WERI-Rb-1 (cell line): ENCODE data around the gene CNIH3.

Experiments
- DNase-seq: peaks from one replicate; pipeline ENCODE4 v3.0.0-alpha.2; 2020
- H3K27ac ChIP-seq: fragments of 250-450 bp; sonication (Bioruptor Pico); 2 replicates; pipeline ENCODE4 v1.5.1; 2020; ENCODE audit warnings: mild to moderate bottlenecking, moderate library complexity
- H3K27me3 ChIP-seq: fragments of 250-450 bp; sonication (Bioruptor Pico); 2 replicates; pipeline ENCODE4 v1.5.1; 2021; ENCODE audit warnings: mild to moderate bottlenecking, low read depth, moderate library complexity; ENCODE audit not compliant: insufficient read depth, severe bottlenecking
- H3K36me3 ChIP-seq: fragments of 250-450 bp; sonication (Bioruptor Pico); 2 replicates; pipeline ENCODE4 v1.5.1; 2020; ENCODE audit warnings: mild to moderate bottlenecking, moderate library complexity
- H3K4me3 ChIP-seq: 2 replicates; pipeline ENCODE4 v1.5.1; 2011; ENCODE audit warnings: low read depth, mild to moderate bottlenecking, control low read depth, low read length
- H3K9me3 ChIP-seq: fragments of 250-450 bp; sonication (Bioruptor Pico); 2 replicates; pipeline ENCODE4 v1.5.1; 2021; ENCODE audit warnings: mild to moderate bottlenecking, moderate library complexity; ENCODE audit not compliant: severe bottlenecking
- CTCF ChIP-seq: IDR thresholded peaks from 2 replicates; pipeline ENCODE4 v1.5.1; 2011; ENCODE audit warnings: low read depth, mild to moderate bottlenecking, control low read depth, inconsistent platforms, low read length

Gene CNIH3

GRCh38 chr1:224668984-224669383 is 52.9 kb downstream of the CNIH3 start:
- Histone ChIP-seq H3K36me3 (no peaks in the 10 kb centered on the region), H3K27me3 (no peaks in the 10 kb centered on the region), H3K9me3 (no peaks in the 10 kb centered on the region), H3K27ac (no peak overlapping the region), H3K4me3 (no peak overlapping the region)
- TF ChIP-seq CTCF, result no peak
- no peak for DNase-seq

GRCh38 chr1:224669403-224669802 is 53.3 kb downstream of the CNIH3 start:
- no peak for DNase-seq
- Histone ChIP-seq H3K4me3 (no peak overlapping the region), H3K27me3 (no peaks in the 10 kb centered on the region), H3K36me3 (no peaks in the 10 kb centered on the region), H3K9me3 (no peaks in the 10 kb centered on the region), H3K27ac (no peak overlapping the region)
- no peak for TF ChIP-seq CTCF

DNA sequence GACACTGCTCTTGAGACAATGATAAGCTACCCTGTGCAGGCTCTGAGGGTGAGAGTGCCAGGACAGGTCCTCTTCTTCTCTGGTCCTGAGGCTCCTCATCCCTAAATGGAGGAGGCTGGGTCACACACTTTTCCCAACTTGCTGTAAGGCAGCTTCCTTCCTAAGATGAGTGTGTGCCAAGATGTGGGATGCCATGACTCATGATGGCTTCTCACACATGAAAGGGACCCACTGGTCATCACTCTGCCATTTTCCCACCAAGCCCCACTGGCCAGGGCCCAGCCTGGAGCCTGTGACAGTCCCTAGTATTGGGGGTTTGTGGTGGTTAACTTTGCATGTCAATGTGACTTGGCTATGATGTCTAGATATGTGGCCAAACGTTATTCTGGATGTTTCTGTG is 54.4 kb downstream of the CNIH3 start:
- Histone ChIP-seq H3K36me3 (no peaks in the 10 kb centered on the region), H3K4me3 (no peak overlapping the region), H3K27me3 (no peaks in the 10 kb centered on the region), H3K27ac (no peak overlapping the region), H3K9me3 (no peaks in the 10 kb centered on the region)
- no peak for DNase-seq
- no peak for TF ChIP-seq CTCF

GRCh38 chr1:224671076-224671475 is 55.0 kb downstream of the CNIH3 start:
- no peak for DNase-seq
- H3K36me3 ChIP-seq, result no peaks in the 10 kb centered on the region

GRCh38 chr1:224673141-224673540 is 57.0 kb downstream of the CNIH3 start:
- no peak for TF ChIP-seq CTCF
- no peak overlapping the region for H3K4me3 ChIP-seq
- no peak for DNase-seq
- H3K9me3 ChIP-seq, result no peaks in the 10 kb centered on the region
- no peaks in the 10 kb centered on the region for H3K27me3 ChIP-seq
- no peaks in the 10 kb centered on the region for H3K36me3 ChIP-seq
- no peak overlapping the region for H3K27ac ChIP-seq

More at GRCh38 chr1:224671076-224671475, 55.0 kb downstream of the CNIH3 start:
- Histone ChIP-seq H3K4me3 (no peak overlapping the region), H3K27ac (no peak overlapping the region), H3K9me3 (no peaks in the 10 kb centered on the region), H3K27me3 (no peaks in the 10 kb centered on the region)
- no peak for TF ChIP-seq CTCF

DNA sequence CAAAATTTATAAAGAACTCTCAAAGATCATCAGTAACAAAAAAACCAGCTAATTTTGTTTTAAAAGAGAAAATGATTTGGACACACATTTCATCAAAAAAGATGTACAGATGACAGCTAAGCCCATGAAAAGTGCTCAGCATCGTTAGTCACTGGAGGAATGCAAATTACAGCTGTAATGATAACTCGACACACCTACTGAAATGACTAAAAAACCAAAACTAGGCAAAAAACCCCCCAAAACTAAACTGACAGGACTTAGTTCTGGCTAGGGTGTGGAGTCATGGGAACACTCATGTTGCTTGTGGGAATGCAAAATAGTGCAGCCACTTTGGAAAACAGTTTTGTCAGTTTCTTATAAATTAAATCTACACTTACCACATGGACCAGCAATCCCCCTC is 59.5 kb downstream of the CNIH3 start:
- TF ChIP-seq CTCF, result no peak
- H3K27ac ChIP-seq, result no peak overlapping the region
- no peaks in the 10 kb centered on the region for H3K27me3 ChIP-seq
- H3K36me3 ChIP-seq, result no peaks in the 10 kb centered on the region
- no peak for DNase-seq
- no peaks in the 10 kb centered on the region for H3K9me3 ChIP-seq
- no peak overlapping the region for H3K4me3 ChIP-seq
